Measurements from ENCODE around the gene PARD3B.

Gene PARD3B

DNA sequence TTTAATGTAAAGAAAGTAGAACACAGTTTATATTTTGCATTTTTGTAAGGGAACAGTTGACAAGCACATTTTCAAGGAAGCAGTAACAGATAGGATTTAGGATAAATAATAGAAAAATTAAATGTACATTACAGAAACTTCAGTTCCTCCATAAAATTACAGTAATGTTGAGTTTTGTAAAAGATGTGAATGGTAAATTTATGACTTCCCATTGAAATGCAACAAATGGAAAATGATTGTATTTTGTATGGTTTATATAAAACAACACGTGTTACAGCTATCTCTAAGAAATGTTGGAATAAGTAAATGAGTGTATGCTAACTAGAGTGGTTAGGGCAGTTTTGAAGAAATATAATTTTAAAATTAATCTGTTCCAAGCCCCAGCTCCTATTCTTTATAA, 227.3 kb downstream of the PARD3B start:
- no peak for DNase-seq

DNA sequence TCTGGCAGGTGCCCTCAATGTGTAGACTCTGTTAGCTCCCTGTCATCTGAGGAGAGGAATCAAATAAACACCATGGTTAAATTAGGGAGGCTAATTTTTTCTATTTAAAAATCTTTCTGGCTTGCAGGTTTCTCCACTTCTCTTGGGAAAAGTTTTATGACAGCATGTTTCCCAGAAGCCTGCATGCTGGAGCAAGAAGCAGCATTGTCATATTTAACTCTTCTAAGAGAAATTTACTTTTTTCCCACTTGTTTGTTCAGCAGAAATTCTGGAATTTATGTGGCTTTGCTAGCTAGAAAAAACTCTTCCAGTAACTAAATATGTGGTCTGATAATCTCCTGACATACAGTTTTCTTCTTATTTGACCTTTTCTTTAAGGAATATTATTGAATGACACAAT, 230.5 kb downstream of the PARD3B start:
- DNase-seq, result no peak

DNA sequence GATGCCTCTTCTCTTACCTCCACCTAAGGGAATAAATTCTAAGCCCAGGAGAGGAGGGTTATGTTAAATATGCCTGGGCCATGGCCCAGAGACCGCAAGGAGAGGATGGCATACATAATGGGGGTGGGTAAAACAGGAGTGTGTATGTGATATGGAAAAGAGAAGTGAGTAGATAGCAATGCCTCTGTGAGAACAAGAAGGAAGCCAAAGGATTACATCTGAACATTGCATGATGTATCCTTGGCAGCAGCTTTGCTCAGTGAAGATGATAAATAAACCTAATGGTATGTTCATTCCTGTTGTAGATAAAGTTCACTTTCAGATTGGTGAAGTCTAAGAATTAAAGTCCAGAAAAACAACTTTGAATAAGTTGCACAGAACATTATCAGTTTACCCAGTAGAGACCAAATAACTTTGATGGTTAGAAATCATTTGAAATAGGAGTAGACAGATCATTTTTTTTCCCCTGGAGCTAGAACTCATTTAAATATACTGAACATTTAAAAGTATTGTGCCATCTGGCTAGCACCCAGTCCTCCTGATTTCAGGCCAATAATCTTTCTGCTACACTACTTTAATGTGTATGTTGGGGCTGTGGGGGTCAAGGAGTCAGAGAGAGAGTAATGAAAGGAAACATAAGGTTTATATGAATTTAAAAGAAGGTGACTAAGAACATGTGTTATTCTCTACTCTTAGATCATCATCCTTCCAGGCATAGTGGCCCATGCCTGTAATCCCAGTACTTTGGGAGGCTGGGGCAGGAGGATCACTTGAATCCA, 231.7 kb downstream of the PARD3B start:
- DNase-seq, result no peak

DNA sequence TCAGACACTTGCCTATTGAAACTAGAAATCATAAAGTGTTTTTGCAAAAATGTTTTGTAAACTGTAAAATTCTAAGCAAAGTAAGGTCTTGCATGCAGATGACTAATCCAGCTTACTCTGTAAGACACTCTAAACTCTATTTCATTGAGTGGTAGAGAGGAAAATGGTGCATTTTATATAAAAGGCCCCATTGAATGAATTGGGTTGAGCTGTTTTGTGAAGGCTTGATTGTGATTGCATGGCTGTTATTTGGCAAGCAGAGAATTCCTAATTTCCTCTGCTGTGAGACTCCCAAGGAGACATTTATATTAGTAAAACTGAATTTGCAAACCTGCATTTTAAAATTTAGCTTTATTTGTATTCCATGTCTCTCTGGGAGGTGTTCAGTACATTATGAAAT, 234.5 kb downstream of the PARD3B start:
- DNase-seq, result no peak

DNA sequence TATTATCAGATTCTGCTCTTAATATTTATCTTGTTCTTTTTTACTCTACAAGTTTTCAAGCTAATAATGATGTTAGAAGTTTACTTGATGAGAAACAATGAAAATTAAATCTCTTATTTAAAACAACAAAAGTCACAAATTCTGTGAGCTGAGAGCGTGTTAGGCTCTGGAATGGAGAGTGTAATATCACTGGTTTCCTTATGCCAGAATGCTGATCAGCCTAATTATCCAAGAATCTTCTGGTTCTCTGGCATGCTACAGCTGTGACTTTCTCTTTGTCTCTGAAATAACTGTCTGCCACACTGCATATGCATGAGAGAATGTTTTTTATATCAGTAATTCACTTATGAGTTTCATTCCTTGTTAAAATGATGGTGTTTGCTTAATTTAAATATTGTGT, 236.7 kb downstream of the PARD3B start:
- no peak for DNase-seq

DNA sequence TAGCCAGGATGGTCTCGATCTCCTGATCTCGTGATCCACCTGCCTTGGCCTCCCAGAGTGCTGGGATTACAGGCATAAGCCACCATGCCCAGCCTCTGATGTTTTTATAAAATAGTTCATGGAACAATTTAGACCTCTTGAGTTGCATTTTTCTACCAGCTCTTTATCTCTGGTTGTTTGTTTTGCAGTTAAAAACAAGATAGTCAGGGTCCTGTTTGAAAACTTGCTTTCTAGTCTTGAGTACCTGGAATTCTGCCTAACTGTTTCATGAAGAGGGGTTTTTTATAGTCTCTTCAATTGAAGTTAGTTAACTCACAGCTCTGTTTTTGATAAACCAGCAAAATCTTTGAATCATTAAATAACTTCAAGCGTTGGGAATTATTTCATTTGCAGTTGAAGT, 244.8 kb downstream of the PARD3B start:
- DNase-seq, result no peak

DNA sequence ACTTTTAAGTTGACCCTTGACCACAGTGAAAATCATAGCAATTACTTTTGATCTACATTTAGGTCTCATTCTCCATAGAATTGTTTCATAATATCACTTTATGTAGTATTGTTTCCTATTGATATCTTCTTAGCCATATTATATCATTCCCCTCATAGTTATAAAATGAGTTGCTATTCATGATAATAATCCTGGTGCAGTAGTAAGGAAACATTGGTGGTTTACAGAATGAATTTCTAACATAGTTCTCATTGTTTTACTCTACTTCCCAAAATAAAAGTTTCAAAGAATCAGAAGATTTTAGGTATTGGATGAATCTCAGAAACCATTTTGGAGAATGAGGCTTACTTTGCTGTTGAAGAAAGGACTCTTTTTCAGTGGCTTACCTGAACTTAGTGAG, 246.0 kb downstream of the PARD3B start:
- no peak for DNase-seq

DNA sequence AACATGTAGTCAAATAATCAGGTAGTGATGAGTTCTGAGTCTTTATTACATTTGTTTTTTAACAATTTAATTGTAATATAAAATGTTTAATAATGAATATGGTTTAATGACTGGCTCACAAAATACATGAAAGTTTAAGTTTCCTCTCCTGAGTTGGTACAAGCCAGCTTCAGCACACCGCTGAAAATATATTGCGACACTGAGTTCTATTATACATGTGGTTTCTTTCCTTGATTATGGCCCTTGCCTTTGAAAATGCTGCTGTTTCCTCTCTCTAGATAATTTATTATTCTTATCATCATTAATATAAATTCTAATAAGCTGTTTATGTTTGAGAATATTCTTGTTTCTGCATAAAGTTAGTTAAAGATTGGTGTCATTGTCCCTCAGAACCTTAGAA, 249.3 kb downstream of the PARD3B start:
- no peak for DNase-seq

DNA sequence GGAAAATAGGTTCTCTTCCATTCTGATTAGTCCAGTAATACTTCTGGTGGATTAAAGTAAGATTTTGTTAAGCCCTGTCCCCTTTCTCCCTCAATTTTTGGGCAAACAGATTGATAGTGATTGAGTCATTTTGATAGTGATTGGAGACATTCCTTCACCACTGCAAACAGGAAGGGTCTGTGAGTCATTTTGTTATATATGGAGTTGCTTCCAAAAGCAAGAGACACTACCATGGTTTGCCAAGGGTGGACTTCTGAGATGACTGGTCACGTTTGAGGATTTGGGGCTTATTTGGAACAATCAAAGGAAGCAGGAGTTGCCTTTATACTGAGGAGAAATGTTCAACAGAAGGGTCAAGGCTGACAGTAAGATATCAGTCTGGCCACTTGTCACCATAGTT, 249.9 kb downstream of the PARD3B start:
- DNase-seq, result no peak

DNA sequence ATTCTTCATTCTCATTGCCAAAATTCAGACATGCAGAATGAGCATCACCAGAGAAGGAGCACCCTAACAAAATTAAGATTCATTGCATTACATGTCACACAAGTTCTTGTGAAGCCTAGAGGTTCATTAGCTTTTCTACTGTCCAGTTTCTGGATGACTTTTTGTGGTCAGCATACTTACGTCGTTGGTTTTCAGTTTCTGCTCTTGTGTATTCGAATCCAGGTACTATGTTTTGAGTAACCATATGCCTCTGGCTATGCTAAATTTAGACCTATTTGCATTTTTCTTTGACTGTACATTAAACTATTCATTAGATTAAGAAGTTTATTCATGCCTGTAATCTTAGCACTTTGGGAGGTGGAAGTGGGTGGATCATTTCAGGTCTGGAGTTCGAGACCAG, 251.3 kb downstream of the PARD3B start:
- no peak for DNase-seq

DNA sequence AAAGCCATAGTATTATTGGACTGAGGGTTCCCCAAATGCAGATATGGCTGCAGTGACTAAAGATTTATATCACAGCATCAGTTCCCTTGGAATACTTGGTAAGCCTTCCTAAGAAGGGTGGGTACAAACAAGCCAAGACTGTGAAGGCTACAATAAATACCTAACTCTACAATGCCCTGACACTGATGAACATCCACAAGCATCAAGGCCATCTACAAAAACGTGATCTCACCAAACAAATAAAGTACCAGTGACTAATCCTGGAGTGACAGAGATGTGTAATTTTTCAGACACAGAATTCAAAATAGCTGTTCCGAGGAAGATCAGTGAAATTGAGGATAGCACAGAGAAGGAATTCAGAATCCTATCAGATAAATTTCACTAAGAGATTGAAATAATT, 254.5 kb downstream of the PARD3B start:
- DNase-seq, result no peak

DNA sequence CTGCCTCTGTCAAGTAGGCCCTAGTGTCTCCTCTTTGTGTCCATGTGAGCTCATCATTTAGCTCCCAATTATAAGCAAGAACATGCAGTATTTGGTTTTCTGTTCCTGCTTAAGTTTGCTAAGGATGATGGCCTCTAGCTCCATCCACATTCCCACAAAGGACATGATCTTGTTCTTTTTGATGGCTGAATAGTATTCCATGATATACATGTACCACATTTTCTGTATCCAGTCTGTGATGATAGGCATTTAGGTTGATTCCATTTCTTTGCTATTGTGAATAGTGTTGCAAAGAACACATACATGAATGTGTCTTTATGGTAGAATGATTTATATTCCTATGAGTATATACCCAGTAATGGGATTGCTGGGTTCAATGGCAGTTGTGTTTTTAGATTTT, 263.2 kb downstream of the PARD3B start:
- DNase-seq, result no peak

DNA sequence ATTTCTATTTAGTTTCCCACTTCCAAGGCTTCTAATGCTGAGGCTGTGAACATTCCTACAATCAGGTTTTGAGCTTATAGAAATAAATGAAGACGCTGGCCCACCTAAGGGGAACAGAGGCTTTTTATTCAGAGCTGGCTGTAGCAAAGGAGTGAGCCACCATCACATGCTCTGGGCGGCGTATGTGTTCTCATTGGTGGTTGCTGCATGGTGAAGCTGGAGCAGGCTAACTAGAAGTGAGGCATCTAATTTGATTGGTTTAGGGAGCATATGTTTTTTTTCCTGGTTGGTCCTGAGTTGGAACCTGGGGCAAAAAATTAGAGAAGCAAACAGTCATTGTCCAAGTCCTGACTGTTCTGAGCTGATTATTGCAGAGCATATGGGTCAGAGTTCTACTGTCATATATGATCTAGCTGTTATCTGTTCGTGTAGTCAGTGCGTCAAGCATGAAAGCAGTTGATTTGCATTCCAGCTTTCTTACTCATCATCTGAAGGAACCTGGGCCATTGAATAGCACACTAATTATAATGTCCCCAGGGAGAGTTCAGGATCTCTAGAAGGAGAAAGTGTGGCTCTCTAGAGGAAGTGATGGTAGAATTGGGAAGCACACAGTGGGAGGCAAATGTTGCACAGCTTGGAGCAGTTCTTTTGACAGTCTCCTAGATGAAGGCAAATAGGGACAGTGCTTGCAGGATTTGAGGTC, 279.6 kb downstream of the PARD3B start:
- DNase-seq, result no peak

DNA sequence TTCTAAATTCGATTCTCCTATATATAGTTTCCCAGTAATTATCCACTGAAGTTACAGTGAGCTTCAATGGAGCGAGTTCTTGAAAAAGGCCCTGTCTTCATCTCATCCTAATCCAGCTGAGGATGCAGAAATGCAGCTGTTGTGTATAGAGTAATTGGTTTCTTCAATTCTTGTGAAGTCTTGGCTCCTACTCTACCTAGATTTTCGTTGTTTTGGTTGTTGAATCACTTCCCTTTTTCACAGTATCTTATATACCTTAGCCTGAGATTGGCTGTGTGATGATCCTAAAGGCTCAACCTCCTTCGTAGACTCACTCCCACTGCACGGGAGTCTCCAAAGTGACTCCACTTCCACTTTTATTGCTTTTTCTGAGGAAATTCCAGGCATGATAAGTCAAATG, 280.4 kb downstream of the PARD3B start:
- no peak for DNase-seq

DNA sequence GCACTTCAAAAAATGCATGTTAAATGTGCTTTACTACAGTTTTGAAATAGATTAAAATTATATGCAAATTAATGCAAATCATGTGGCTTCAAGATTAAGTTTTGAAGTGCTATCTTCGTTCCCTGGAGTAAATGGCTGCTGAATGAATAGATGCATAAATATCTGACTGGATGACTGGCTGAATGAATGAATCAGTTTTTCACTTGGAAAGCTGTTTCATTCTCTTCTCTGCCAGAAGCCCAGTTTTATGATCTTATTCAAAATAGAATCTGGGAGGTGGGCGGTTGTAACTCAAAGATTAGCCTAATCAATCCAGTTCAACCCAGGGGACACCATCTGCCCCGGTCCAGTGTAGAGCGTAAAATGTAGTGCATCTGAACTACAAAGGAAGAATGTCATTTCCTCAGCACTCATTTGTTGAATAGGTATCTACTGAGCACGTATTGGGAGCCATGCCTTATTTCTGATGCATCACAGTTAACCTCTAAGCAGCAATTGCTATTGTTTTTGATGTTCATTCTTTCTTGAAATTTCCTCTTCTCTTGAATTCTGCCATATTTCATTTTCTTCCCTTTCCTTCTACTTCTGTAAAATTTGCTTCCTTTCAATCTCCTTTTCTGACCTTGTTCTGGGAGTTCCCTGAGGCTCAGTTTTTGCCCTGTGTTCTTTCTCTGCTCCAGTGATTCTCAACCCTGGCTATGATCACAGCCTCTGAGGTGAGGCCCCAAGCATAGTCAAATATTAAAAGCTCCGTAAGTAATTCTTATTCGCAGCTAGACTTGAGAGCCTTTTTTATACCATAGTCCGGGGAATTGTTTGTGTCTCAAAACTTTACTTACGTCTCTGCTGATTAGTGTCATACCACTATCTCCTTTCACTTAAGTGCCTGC, 282.7 kb downstream of the PARD3B start:
- no peak for DNase-seq

DNA sequence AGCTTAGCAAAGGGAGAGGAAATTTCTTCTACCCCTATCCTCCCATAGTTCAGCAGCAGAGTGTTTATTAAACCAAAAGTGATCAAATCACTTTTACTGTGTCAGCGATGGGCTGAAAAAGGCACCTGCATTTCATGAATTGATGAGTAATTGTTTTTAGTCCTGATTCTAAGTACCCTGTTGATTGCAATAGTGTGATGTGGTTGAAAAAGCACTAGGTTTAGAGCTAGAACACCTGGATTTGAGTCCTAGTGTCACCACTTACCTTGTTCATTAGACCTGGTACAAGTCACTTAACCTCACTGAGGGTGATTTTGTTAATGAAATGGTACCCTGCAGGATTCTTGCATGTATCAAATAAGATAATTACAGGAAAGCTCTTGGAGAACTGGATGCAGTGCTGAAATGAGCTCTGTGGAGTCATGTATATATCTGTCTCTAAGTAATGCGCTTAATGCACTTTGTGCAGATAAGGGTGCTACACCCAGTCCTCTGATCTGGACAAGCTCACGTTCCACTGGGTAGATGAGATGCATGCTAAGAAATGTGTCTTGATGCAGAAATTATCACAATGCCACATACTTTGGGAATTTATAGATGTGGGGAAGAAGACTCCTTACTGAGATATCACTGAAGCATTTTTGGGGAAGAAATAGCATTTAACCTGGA, 289.6 kb downstream of the PARD3B start:
- no peak for DNase-seq

DNA sequence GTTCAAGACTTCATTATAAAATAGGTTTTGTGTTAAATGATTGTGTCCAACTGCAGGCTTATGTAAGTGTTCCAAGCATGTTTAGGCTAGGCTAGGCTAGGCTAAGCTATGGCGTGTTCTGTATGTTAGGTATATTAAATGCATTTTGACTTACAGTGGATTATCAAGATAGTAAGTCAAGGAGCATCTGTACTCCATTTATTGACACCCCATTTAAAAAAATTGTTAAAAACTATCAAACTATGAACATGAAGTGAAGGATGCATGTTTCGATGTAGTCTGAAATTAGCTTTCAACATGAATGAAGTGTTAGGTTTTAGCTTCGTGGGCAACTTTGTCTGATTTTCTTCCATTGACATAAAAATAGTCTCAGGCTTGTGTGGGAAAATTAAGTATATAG, 290.5 kb downstream of the PARD3B start:
- DNase-seq, result no peak

DNA sequence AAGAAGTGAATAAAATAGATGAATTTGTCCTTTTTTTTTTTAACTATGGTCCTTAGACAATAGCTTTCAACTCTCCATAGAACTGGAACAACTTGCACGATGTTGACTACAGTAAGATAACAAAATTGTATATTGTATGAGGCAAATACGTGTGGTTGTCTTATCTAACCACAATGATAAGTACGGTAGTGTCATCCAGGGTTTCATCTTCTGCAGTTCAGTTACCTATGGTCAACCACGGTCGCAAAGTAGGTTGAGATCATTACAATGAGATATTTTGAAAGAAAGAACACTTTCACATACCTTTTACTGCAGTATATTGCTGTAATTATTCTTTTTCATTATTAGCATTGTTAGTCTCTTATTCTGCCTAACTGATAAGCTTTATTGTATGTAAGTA, 295.2 kb downstream of the PARD3B start:
- DNase-seq, result no peak

DNA sequence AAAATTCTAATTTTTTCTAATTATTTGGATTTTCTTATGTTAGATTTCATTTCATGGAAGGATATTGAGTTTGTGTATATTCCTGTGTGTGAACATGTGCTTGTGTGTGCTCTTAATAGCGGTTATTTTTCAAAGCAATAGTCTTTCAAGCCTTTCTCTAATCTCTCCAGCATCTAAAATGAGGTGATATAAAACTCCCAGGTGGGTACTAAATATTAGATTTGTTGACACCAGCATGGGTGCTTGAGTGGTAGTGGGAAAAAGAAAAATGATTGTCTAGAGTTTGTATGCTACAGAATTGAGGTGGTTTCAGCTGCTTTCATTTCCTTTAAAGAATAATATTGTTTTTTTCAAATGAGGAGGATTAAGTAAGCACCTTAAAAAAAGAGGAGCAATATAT, 296.8 kb downstream of the PARD3B start:
- DNase-seq, result no peak

DNA sequence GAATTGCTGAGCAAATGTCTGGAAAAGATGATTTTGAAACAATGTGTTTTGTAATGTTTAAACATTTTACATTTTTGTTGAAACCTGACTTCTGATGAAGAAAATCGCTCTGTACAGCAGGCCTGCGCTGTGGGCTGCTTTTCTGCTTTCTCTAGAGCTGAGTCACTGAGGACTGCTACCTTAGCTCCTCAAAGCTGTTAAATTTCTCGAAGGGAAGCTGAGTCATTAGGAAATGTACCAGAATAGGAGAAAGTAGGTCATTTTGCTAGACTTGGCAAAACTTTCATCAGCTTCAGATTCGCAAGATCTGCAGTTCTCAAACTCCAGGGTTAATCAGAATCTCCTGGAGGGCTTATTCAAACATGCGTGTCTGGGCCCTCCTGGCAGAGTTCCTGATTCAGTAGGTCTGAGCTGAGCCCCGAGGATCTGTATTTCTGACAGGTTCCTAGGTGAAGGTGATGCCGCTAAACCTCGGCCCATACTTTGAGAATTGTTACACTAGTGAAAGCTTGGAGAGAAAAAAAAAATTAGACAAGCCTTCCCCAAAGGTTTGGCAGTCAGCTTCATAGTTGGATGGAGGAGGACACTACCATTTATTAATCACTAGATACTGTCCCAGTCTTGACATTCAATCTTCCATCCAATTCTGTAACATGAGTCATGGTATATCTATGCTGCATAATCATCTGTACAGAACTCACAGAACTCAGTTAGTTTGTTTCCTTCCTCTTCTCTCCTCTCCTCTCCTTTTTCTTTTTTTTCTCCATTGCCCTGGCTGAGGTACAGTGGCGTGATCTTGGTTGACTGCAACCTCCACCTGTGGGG, 297.6 kb downstream of the PARD3B start:
- no peak for DNase-seq

DNA sequence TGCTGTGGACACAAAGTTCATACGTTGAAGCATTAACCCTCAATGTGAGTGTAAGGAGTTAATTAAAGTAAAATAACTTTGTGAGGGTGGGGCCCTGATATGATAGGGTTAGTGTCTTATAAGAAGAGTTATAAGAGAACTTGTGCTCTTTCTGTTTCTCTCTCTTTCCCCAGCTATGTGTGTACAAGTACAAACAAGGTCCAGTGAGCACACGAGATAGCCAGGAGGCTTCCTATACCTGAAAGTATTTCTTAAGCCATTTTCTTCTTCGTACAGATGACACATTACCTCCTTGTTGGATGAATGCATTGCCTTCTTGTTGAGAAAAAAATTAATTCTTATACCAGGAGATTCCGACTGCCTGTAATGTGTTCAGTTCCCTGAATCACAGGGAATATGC, 301.2 kb downstream of the PARD3B start:
- DNase-seq, result no peak

DNA sequence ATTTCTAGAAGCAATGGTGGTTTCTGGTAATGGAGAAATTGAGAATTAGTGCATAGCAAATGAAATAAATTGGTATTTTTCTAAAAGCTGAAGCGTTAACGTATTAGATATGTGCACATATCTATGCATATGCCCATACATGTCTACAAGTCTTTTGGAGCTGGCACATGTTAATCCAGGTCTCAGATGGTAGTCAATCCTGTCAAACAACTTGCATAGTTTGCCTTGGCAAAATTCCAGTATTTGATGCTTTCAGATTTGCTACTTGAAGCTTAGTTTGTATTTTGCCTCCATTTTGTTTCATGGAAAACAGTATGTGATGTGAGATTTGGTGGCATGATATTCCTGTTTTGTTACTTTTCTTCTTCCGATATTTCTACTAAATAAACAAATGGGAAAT, 304.6 kb downstream of the PARD3B start:
- DNase-seq, result no peak

All from activated CD8-positive, alpha-beta memory T cell treated with anti-CD3 and anti-CD28 coated beads for 24 hours (primary cell).